Measurements from ENCODE around the gene ASXL3. TPM values are rescaled to one million over a fixed set of nuclear protein-coding genes. Genes with fewer than 3 reads are reported as not detected.

ASXL3 gene
- total RNA-seq, 1 experiment from 2014 or later = not detected

- no peak for TF ChIP-seq REST (IDR thresholded peaks at IDR 0.05; ENCODE audit: low read depth)
- TF ChIP-seq, protein P1, sequence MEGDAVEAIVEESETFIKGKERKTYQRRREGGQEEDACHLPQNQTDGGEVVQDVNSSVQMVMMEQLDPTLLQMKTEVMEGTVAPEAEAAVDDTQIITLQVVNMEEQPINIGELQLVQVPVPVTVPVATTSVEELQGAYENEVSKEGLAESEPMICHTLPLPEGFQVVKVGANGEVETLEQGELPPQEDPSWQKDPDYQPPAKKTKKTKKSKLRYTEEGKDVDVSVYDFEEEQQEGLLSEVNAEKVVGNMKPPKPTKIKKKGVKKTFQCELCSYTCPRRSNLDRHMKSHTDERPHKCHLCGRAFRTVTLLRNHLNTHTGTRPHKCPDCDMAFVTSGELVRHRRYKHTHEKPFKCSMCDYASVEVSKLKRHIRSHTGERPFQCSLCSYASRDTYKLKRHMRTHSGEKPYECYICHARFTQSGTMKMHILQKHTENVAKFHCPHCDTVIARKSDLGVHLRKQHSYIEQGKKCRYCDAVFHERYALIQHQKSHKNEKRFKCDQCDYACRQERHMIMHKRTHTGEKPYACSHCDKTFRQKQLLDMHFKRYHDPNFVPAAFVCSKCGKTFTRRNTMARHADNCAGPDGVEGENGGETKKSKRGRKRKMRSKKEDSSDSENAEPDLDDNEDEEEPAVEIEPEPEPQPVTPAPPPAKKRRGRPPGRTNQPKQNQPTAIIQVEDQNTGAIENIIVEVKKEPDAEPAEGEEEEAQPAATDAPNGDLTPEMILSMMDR (IDR thresholded peaks at IDR 0.05 in 2 of 3, conservative IDR thresholded peaks at IDR 0.05 in 1 of 3; ENCODE audit: borderline replicate concordance in 1 of 3, insufficient read depth in 1 of 3, low read depth in 2 of 3, low read length in 2 of 3) = no peak
- TF ChIP-seq EZH2phosphoT487 (IDR thresholded peaks at IDR 0.05; ENCODE audit: borderline replicate concordance) = no peak
- no peak for TF ChIP-seq SRF (IDR thresholded peaks at IDR 0.05; ENCODE audit: low read depth)
- no peak for TF ChIP-seq ELF1 (IDR thresholded peaks at IDR 0.05; ENCODE audit: borderline replicate concordance, low read depth)
Observed at GRCh38 chr18:33694593-33694992, 116.6 kb downstream of the ASXL3 start (continued).

DNA sequence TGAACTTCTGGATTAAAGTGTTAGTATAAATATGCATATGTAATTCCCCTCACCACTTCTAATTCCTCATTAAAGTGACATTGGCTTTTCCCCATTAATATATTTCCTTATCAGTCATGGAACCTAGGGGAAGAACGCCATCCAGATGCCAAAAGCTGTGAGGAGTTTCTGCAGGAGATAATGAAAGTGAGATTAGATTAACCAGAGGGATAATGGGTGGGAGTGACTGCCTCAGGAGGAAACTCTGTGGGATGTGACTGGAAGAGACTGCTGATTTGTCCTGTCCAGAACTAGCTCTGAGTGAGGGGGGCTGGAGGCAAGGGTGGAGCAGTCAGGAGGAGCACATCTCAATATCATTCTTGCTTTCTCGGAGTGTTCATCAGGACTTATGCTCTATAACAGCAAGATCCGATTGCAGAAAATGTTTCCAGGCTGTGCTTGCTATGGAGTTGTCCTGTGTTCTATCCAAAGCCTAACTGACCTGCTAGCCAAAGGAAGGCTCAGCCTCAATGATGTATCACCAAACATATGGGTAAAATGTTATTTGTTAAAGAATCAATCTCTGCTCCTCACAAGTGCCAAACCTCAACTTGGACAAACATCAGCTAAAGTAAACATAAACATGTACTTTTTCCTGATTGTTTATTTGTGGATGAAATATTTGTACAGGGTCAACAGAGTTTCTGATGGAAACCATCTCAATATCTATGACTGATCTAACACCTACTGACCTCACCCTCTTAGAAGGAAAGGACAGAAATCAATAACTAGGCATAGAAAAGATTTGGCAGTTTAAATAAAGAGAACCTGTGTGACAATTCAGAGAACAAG lies 118.5 kb downstream of the ASXL3 start:
- POLR2A ChIA-PET = no interaction called here
- Histone ChIP-seq H3K27ac (ENCODE audit: low read depth, low read length) (no peak overlapping the region), H3K9me2 (ENCODE audit: insufficient read depth) (no peaks in the 10 kb centered on the region), H3K4me1 (ENCODE audit: control insufficient read depth in 1 of 2, insufficient read depth in 2 of 2, low read length in 2 of 2) (no peaks in the 10 kb centered on the region), H3K79me2 (ENCODE audit: insufficient read depth, low read length) (no peaks in the 10 kb centered on the region), H3K27me3 (ENCODE audit: insufficient read depth, low read length) (no peaks in the 10 kb centered on the region), H3K4me3 (replicated peaks in 1 of 2; ENCODE audit: low read depth in 1 of 2, low read length in 2 of 2) (no peak overlapping the region), H3K4me2 (ENCODE audit: low read length) (no peak overlapping the region), H2AFZ (ENCODE audit: low read depth, low read length, poor library complexity, severe bottlenecking) (no peak overlapping the region), H4K20me1 (ENCODE audit: insufficient read depth) (no peaks in the 10 kb centered on the region), H3K9ac (ENCODE audit: low read length) (no peak overlapping the region), H3K9me3 (ENCODE audit: control insufficient read depth in 1 of 2, insufficient read depth in 1 of 2, low read depth in 1 of 2, low read length in 2 of 2) (peaks cover 6 to 26% of the 10 kb centered on the region in 2 experiments; a peak in 2 of 4 replicates), H3K36me3 (ENCODE audit: control insufficient read depth in 1 of 2, insufficient read depth in 2 of 2, low read length in 2 of 2) (no peaks in the 10 kb centered on the region)
- RAD21 ChIA-PET (ENCODE audit: low non-redundant PET in 1 of 2, low total read pairs in 2 of 2, uncharacterized antibody in 2 of 2, unreplicated experiment in 2 of 2) = no interaction called here
- DNase-seq (ENCODE audit: low read depth, low spot score) = no peak
- intact Hi-C loops (cut with micrococcal nuclease) = loop anchor here (5.0 kb wide), 1 partner anchor 214 kb away; no protein-coding TSS in a partner anchor
- CTCF ChIA-PET = no interaction called here
- no peak for TF ChIP-seq RAD21 (IDR thresholded peaks at IDR 0.05; ENCODE audit: low read depth)
- TF ChIP-seq SRF (IDR thresholded peaks at IDR 0.05; ENCODE audit: low read depth) = no peak
- TF ChIP-seq ZNF274 (IDR thresholded peaks at IDR 0.05; ENCODE audit: low read depth, low read length) = no peak
- TF ChIP-seq EGR1 (IDR thresholded peaks at IDR 0.05; ENCODE audit: low read depth) = no peak
- no peak for TF ChIP-seq SIN3A (IDR thresholded peaks at IDR 0.05; ENCODE audit: low read depth)
- TF ChIP-seq REST (IDR thresholded peaks at IDR 0.05; ENCODE audit: low read depth) = no peak
- TF ChIP-seq POLR2A (IDR thresholded peaks at IDR 0.05; ENCODE audit: borderline replicate concordance, extremely low read depth, insufficient read depth, insufficient read length) = no peak
- no peak for TF ChIP-seq CEBPB (IDR thresholded peaks at IDR 0.05; ENCODE audit: low read depth)
- no peak for TF ChIP-seq EZH2 (IDR thresholded peaks at IDR 0.05)
- no peak for TF ChIP-seq JUND (IDR thresholded peaks at IDR 0.05)
- TF ChIP-seq, protein P2, sequence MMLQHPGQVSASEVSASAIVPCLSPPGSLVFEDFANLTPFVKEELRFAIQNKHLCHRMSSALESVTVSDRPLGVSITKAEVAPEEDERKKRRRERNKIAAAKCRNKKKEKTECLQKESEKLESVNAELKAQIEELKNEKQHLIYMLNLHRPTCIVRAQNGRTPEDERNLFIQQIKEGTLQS (IDR thresholded peaks at IDR 0.05) = no peak
- ATAC-seq = no peak
- BruUV-seq (replicated peaks) = no TSS peak

Measured in HCT116 (cell line).